ENCODE results near the gene ACSS1.

Gene ACSS1

DNA sequence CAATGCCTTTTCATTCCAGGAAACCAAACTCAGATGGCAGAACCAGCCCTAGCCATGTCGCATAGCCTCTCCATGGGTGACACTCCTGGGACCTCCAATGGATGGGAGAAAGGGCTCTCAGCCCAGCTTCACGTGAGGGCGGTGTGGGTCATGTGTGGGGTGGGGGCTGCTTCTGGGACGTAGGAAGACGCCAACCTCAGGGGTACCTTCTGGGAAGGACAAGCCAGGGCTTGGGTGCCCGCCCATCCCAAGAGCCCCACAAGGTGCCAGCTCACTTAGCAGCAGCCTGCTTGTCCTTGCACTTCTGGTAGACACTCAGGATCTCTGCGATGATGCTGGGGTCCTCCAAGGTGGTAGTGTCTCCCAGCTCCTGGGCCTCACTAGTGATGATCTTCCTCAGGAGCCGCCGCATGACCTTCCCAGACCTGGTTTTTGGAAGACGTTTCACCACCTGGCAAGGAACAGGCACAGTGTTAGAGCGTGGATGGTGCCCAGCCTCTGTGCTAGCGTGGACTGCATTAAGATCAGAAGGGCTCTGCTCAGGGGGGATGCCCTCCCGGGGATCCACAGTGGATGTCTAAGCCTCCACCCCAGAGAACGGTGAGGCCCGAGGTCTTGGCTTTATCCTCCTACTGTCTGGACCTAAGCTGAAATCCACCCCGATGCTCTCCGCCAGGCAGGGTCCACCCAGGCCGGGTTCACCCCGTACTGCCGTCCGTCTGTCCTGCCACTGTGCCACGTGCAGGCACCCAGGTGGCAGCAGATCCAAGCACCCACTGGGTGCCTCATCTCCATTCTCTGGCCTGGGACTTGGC is 50.2 kb downstream of the ACSS1 start (continued):
- TF ChIP-seq, protein P1, sequence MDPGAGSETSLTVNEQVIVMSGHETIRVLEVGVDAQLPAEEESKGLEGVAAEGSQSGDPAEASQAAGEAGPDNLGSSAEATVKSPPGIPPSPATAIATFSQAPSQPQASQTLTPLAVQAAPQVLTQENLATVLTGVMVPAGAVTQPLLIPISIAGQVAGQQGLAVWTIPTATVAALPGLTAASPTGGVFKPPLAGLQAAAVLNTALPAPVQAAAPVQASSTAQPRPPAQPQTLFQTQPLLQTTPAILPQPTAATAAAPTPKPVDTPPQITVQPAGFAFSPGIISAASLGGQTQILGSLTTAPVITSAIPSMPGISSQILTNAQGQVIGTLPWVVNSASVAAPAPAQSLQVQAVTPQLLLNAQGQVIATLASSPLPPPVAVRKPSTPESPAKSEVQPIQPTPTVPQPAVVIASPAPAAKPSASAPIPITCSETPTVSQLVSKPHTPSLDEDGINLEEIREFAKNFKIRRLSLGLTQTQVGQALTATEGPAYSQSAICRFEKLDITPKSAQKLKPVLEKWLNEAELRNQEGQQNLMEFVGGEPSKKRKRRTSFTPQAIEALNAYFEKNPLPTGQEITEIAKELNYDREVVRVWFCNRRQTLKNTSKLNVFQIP (CRISPR knock-in tag; IDR thresholded peaks at IDR 0.05; ENCODE audit: borderline replicate concordance, low read depth), result no peak
- TF ChIP-seq, protein P2, sequence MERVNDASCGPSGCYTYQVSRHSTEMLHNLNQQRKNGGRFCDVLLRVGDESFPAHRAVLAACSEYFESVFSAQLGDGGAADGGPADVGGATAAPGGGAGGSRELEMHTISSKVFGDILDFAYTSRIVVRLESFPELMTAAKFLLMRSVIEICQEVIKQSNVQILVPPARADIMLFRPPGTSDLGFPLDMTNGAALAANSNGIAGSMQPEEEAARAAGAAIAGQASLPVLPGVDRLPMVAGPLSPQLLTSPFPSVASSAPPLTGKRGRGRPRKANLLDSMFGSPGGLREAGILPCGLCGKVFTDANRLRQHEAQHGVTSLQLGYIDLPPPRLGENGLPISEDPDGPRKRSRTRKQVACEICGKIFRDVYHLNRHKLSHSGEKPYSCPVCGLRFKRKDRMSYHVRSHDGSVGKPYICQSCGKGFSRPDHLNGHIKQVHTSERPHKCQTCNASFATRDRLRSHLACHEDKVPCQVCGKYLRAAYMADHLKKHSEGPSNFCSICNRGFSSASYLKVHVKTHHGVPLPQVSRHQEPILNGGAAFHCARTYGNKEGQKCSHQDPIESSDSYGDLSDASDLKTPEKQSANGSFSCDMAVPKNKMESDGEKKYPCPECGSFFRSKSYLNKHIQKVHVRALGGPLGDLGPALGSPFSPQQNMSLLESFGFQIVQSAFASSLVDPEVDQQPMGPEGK (CRISPR knock-in tag; IDR thresholded peaks at IDR 0.05; ENCODE audit: borderline replicate concordance), result no peak
- TF ChIP-seq ARNTL (CRISPR knock-in tag; IDR thresholded peaks at IDR 0.05; ENCODE audit: borderline replicate concordance, low read depth) (no peak), ZC3H10 (CRISPR knock-in tag; IDR thresholded peaks at IDR 0.05) (no peak), ZNF70 (CRISPR knock-in tag; IDR thresholded peaks at IDR 0.05) (no peak)
- TF ChIP-seq, protein P3, sequence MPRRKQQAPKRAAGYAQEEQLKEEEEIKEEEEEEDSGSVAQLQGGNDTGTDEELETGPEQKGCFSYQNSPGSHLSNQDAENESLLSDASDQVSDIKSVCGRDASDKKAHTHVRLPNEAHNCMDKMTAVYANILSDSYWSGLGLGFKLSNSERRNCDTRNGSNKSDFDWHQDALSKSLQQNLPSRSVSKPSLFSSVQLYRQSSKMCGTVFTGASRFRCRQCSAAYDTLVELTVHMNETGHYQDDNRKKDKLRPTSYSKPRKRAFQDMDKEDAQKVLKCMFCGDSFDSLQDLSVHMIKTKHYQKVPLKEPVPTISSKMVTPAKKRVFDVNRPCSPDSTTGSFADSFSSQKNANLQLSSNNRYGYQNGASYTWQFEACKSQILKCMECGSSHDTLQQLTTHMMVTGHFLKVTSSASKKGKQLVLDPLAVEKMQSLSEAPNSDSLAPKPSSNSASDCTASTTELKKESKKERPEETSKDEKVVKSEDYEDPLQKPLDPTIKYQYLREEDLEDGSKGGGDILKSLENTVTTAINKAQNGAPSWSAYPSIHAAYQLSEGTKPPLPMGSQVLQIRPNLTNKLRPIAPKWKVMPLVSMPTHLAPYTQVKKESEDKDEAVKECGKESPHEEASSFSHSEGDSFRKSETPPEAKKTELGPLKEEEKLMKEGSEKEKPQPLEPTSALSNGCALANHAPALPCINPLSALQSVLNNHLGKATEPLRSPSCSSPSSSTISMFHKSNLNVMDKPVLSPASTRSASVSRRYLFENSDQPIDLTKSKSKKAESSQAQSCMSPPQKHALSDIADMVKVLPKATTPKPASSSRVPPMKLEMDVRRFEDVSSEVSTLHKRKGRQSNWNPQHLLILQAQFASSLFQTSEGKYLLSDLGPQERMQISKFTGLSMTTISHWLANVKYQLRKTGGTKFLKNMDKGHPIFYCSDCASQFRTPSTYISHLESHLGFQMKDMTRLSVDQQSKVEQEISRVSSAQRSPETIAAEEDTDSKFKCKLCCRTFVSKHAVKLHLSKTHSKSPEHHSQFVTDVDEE (CRISPR knock-in tag; IDR thresholded peaks at IDR 0.05), result no peak

DNA sequence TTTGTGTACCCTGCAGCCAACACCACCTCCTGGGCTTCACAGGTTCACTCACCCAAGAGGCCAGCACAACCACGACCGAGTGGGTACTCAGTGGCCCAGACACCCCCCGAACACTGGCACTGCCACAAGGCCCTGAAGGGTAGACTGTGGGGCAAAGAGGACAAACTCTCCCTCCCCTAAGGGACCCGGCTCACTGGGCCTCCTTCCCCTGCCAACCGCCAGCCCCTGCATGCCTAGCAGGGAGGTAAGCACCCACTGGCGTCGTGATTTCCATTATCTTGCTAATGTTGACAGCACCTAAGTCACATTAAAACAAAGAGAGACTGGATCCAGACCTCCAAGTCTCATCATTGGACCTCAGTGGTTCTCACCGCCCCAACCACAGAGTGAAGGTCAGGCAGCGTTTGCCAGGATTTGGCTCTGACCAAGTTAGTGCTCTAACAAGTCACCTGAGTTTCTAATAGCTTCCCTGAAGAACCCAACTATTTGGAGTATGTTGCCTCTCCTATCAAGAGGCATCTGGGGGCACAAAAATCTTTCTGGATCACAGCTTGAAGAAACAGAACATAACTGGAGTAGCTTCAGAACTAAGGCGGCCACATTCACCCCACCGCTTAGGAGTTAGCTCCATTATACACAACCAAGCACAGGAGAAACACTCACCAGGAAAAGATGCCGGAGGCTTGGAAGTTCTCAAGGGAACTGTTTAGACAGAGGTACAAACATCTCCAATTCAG is 51.3 kb downstream of the ACSS1 start:
- TF ChIP-seq GLIS3 (CRISPR knock-in tag; IDR thresholded peaks at IDR 0.05), result no peak
- no peak for TF ChIP-seq PPARA (CRISPR knock-in tag; IDR thresholded peaks at IDR 0.05; ENCODE audit: borderline replicate concordance)
- TF ChIP-seq TOX (CRISPR knock-in tag; IDR thresholded peaks at IDR 0.05; ENCODE audit: borderline replicate concordance), result no peak
- no peak for TF ChIP-seq ZNF70 (CRISPR knock-in tag; IDR thresholded peaks at IDR 0.05)
- TF ChIP-seq, protein P4, sequence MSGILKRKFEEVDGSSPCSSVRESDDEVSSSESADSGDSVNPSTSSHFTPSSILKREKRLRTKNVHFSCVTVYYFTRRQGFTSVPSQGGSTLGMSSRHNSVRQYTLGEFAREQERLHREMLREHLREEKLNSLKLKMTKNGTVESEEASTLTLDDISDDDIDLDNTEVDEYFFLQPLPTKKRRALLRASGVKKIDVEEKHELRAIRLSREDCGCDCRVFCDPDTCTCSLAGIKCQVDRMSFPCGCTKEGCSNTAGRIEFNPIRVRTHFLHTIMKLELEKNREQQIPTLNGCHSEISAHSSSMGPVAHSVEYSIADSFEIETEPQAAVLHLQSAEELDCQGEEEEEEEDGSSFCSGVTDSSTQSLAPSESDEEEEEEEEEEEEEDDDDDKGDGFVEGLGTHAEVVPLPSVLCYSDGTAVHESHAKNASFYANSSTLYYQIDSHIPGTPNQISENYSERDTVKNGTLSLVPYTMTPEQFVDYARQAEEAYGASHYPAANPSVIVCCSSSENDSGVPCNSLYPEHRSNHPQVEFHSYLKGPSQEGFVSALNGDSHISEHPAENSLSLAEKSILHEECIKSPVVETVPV (CRISPR knock-in tag; IDR thresholded peaks at IDR 0.05), result no peak
- no peak for ATAC-seq

DNA sequence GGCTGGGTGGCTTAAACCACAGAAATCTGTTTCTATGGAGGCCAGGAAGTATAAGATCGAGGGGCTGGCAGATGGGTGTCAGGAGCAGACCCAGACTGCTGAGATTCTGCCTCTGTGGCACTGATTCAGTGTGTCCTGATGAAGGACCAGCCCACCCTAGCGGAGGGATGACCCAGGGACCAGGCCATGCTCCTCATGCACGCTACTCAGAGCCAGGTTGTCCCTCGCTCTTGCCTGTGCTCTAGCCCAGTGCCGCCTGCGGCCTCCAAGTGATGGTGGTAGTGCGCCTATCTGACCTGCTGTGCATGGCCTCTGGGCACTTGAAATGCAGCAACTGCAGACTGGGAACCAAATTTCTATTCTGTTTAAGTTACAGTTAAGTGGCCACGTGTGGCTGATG is 52.3 kb downstream of the ACSS1 start:
- TF ChIP-seq, protein P3 (CRISPR knock-in tag; IDR thresholded peaks at IDR 0.05), result no peak
- TF ChIP-seq ZNF8 (CRISPR knock-in tag; IDR thresholded peaks at IDR 0.05) (no peak), BACH2 (CRISPR knock-in tag; IDR thresholded peaks at IDR 0.05; ENCODE audit: borderline replicate concordance) (no peak), ZC3H10 (CRISPR knock-in tag; IDR thresholded peaks at IDR 0.05) (no peak), SNAI2 (CRISPR knock-in tag; IDR thresholded peaks at IDR 0.05) (no peak), TOX (CRISPR knock-in tag; IDR thresholded peaks at IDR 0.05; ENCODE audit: borderline replicate concordance) (no peak), ESRRG (CRISPR knock-in tag; IDR thresholded peaks at IDR 0.05) (no peak), RARB (CRISPR knock-in tag; IDR thresholded peaks at IDR 0.05) (no peak), PPARA (CRISPR knock-in tag; IDR thresholded peaks at IDR 0.05; ENCODE audit: borderline replicate concordance) (no peak), ZFP30 (CRISPR knock-in tag; IDR thresholded peaks at IDR 0.05) (no peak), ZFP3 (CRISPR knock-in tag; IDR thresholded peaks at IDR 0.05) (no peak), CSDC2 (CRISPR knock-in tag; IDR thresholded peaks at IDR 0.05) (no peak), ZNF565 (CRISPR knock-in tag; conservative IDR thresholded peaks at IDR 0.05; ENCODE audit: low read depth) (no peak)
- TF ChIP-seq, protein P4 (CRISPR knock-in tag; IDR thresholded peaks at IDR 0.05), result no peak
- TF ChIP-seq, protein P5, sequence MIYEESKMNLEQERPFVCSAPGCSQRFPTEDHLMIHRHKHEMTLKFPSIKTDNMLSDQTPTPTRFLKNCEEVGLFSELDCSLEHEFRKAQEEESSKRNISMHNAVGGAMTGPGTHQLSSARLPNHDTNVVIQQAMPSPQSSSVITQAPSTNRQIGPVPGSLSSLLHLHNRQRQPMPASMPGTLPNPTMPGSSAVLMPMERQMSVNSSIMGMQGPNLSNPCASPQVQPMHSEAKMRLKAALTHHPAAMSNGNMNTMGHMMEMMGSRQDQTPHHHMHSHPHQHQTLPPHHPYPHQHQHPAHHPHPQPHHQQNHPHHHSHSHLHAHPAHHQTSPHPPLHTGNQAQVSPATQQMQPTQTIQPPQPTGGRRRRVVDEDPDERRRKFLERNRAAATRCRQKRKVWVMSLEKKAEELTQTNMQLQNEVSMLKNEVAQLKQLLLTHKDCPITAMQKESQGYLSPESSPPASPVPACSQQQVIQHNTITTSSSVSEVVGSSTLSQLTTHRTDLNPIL (CRISPR knock-in tag; IDR thresholded peaks at IDR 0.05; ENCODE audit: low read depth), result no peak

More for the DNA sequence above, 52.3 kb downstream of the ACSS1 start:
- no peak for ATAC-seq

Measured in SK-N-SH treated with all-trans-retinoic acid at 6 μM for 48 hours (cell line).